ENCODE measurements around the gene SPTBN1.

SPTBN1 gene

DNA sequence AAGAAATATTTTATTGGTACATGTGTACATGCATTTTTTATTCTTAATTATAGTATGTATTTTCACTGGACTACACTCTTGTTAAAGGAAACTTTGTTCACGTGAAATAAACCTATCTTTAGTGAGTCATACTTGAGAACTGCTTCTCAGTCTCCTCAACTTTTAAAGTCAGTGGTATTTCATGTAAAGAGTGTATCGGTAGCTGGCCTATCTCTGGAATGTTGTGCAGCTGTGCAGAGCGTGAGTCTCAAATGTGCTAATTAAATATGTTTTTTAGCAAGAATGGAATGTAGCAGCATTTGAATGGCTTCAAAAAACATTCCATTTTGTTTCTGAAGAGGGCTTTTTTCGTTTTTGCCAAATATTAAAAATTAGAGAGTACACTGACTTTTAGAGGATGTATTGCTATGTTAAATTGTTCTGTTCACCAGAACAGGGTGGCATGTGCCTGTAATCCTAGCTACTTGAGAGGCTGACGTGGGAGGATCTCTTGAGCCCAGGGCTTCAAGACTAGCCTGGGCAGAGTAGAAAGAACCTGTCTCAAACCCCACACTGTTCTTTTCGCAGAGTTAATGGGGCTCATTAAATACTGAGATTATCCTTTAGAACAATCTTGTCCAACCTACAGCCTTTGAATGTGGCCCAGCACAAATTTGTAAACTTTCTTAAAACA lies 14.3 kb downstream of the SPTBN1 start:
- TF ChIP-seq, protein P1, sequence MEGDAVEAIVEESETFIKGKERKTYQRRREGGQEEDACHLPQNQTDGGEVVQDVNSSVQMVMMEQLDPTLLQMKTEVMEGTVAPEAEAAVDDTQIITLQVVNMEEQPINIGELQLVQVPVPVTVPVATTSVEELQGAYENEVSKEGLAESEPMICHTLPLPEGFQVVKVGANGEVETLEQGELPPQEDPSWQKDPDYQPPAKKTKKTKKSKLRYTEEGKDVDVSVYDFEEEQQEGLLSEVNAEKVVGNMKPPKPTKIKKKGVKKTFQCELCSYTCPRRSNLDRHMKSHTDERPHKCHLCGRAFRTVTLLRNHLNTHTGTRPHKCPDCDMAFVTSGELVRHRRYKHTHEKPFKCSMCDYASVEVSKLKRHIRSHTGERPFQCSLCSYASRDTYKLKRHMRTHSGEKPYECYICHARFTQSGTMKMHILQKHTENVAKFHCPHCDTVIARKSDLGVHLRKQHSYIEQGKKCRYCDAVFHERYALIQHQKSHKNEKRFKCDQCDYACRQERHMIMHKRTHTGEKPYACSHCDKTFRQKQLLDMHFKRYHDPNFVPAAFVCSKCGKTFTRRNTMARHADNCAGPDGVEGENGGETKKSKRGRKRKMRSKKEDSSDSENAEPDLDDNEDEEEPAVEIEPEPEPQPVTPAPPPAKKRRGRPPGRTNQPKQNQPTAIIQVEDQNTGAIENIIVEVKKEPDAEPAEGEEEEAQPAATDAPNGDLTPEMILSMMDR (IDR thresholded peaks at IDR 0.05; ENCODE audit: low read depth, low read length): no peak
- no peak overlapping the region for H3K4me3 ChIP-seq (ENCODE audit: low read depth, low read length)

DNA sequence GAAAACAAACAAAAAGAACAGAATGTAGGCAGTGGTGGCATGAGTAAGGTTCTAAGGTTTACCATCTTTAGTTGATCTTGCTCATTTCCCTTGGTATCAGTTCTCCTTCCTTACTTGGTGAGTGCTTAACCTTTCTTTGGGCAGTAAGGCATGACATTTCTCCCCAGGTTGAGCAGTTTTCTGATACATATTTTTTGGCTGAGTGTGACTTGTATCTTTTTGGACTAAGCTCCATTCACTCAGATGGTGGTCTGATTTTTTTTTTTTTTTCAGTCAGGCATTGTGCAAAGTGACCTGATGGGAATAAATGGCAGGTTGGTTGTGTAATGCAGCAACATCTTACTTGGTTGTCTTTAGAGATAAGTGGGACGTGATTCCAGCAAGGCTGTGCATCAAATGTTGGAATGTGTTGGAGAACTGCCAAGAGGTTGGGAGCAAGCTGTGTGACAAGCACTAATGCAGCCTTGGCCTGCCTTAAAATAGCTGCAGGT lies 15.1 kb downstream of the SPTBN1 start:
- TF ChIP-seq, protein P1 (IDR thresholded peaks at IDR 0.05; ENCODE audit: low read depth, low read length): no peak
- H3K4me3 ChIP-seq (ENCODE audit: low read depth, low read length): no peak overlapping the region

DNA sequence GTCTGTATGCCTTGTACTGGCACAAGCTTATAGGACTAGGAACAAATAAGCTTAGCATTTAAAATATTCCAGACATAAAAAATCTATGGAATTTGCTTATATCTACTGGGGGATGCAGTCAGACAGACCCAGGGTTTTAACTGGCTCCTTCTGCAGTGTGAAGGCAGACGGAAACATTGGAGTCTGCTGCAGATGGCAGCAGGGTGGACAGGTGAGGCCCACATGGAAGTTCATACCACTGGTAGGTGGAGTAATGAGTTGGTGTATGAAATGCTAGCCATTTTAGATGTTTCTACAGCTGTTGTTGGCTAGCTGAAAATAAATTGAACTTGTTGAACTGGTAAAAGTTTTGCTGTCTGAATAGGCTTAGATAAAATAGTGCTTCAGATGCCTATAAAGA lies 17.7 kb downstream of the SPTBN1 start:
- TF ChIP-seq, protein P1 (IDR thresholded peaks at IDR 0.05; ENCODE audit: low read depth, low read length): no peak
- H3K4me3 ChIP-seq (ENCODE audit: low read depth, low read length): no peak overlapping the region

DNA sequence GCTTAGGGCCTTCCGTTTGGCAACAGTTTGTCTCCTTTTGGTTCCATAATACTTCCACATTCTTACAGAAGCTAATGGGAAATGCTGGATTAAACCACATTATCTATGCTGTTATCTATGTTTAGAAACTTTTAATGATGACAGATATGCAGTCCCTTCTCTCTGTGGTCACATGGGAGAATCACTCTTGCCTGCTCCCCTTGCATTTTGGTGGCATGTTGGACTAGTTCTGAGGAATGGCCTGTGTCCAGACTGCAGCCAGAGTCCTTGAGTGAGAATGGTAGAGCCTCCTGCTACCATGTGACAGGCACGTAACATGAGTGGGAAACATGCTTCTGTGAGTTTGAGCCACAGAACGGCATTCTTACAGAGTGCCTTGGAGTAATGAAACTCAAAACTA lies 19.2 kb downstream of the SPTBN1 start:
- TF ChIP-seq, protein P1 (IDR thresholded peaks at IDR 0.05; ENCODE audit: low read depth, low read length): no peak
- no peak overlapping the region for H3K4me3 ChIP-seq (ENCODE audit: low read depth, low read length)

DNA sequence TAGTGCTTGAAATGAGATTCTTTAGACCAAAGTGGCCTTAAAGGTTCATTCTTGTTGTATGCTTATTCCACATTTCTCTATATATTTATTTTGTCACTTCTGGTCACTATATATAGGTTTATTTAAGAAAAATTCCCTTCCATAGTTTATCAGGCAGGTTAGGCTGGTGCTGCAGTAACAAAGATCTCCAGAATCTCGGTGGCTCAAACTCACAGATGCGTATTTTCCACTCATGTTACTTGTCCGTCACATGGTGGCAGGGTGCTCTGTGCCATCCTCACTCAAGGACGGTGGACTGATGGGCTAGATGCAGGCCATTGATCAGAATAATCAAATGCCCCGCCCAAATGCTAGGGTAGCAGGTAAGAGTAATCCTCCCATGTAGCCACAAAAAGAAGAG lies 19.8 kb downstream of the SPTBN1 start:
- TF ChIP-seq, protein P1 (IDR thresholded peaks at IDR 0.05; ENCODE audit: low read depth, low read length): no peak
- no peak overlapping the region for H3K4me3 ChIP-seq (ENCODE audit: low read depth, low read length)

DNA sequence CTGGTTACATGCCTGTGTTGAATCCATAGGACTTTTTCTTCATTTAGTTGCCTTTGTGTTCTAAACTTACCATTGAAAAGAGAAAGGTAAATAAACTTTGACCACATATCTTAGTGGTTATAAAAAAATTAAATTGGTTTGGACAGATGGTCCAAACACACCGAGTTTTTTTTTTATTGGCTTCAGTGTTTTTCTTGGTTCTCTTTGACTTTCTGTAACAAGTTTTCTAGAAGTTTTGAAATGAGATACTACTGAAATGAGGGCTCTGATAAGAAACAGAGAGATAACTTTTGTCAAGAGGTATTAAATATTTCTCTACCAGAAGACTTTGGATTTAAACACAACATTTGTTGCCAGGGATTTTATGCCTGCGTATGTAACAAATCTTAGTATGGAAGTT lies 20.7 kb downstream of the SPTBN1 start:
- TF ChIP-seq, protein P1 (IDR thresholded peaks at IDR 0.05; ENCODE audit: low read depth, low read length): no peak
- H3K4me3 ChIP-seq (ENCODE audit: low read depth, low read length): no peak overlapping the region

DNA sequence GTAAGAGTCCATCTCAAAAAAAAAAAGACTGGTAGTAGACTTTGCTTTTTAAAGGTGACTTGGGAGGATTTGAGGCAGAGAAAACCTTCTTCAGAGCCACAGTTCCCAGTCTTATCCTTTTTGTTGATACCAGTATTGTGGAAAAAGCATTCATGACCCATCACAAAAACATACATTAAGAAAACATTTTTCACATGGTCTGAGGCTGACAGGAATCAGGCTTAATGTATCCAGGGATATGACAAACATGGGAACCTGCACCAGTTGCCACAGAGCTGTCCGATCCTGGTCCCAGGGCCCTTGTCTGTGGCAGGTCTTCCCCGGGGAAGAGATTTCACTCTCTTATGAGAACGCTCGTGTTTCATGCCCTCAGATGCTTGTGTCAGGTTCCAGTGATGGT lies 21.8 kb downstream of the SPTBN1 start:
- no peak overlapping the region for H3K4me3 ChIP-seq (ENCODE audit: low read depth, low read length)
- TF ChIP-seq, protein P1 (IDR thresholded peaks at IDR 0.05; ENCODE audit: low read depth, low read length): no peak

Measured in WI38 (cell line).